Esophagus squamous epithelium (tissue), 5 donors: Measurements from ENCODE around the gene SCARB1. TPM values are rescaled to one million over a fixed set of nuclear protein-coding genes. Genes with fewer than 3 reads are reported as not detected.

Source experiments
- DNase-seq: peaks from one replicate; lab custom pipeline; 2025; lab: John Stamatoyannopoulos, UW
- H3K27ac ChIP-seq, 4 donors: fragments of 200-600 bp; sonication (generic); one replicate each; pipeline ENCODE4 v1.5.1; 2016 to 2019; ENCODE audit warnings: mild to moderate bottlenecking in 1 of 4
- H3K27me3 ChIP-seq, 4 donors: fragments of 200-600 bp; sonication (generic); 1 replicate in 3 of 4; 2 replicates in 1 of 4; pipeline versions ENCODE4 v1.5.1 to v1.6.0; 2017 to 2021; ENCODE audit warnings: antibody characterized with exemption in 1 of 4
- H3K36me3 ChIP-seq, 3 donors: fragments of 200-600 bp; sonication (generic); one replicate each; pipeline ENCODE4 v1.5.1; 2016 to 2019
- H3K4me1 ChIP-seq, 3 donors: fragments of 200-600 bp; sonication (generic); one replicate each; pipeline ENCODE4 v1.5.1; 2017 to 2019
- H3K4me3 ChIP-seq, 4 donors: fragments of 200-600 bp; sonication (generic); 1 replicate in 3 of 4; 2 replicates in 1 of 4; pipeline ENCODE4 v1.5.1; 2016 to 2019; ENCODE audit warnings: mild to moderate bottlenecking in 2 of 4, moderate library complexity in 1 of 4
- H3K9me3 ChIP-seq, 3 donors: fragments of 200-600 bp; sonication (generic); one replicate each; pipeline ENCODE4 v1.5.1; 2016 to 2019
- POLR2A ChIP-seq, 4 donors: fragments of 450-650 bp; IDR thresholded peaks; one replicate each; pipeline ENCODE4 v1.6.1; 2017; ENCODE audit warnings: antibody characterized with exemption in 4 of 4, mild to moderate bottlenecking in 4 of 4, moderate library complexity in 3 of 4
- WGBS, 2 donors: methylation state at CpG; one replicate each; pipeline ENCODE4 v1.1.5; 2018; 5-methylcytosine and 5-hydroxymethylcytosine counted together
- intact Hi-C: fragments of 100-400 bp; cut with DNase I; formaldehyde crosslinking; loops from one replicate; pipeline ENCODE4 v1.15.0; 2022
- total RNA-seq, 4 donors: library from RNA; depleted of rRNA; stranded (reverse); fragments of >200 nt; gene quantifications; one replicate each; pipeline ENCODE4 v1.1.0, GENCODE V29; 2016
- TF ChIP-seq, protein P1 (sequence below), 6 experiments: fragments of 450-650 bp in 4 of 6; fragments of 200-600 bp in 2 of 6; sonication (generic) in 2 of 6; IDR thresholded peaks; one replicate each; pipeline ENCODE4 v1.5.1; 2016 to 2019; ENCODE audit warnings: antibody characterized with exemption in 6 of 6, mild to moderate bottlenecking in 4 of 6, moderate library complexity in 4 of 6
- donor health status: DM: yes; HTN: yes; CAD: no.

The SCARB1 gene
- total RNA-seq, 4 donors from 2014 or later: 7.1 to 9.5 (median 8.8) TPM

DNA sequence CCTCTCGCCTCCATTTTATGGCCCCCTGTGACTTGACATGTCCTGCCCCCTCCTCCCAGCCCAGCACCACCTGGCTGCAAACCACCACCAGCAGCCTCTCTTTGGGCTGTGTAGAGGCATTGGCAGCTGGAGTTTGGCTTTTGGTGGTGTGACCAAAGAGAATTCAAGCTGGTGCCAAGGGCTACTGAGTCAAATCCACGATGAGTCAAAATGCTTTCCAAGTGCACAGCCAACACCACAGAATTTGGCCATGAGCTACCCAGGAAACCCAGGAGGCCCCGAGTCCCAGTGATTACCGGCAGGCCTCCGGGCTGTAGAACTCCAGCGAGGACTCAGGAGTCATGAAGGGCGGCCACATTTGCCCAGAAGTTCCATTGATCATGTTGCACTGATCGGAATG is 53.8 kb downstream of the SCARB1 start:
- Histone ChIP-seq H3K4me1 (no peaks in the 10 kb centered on the region), H3K4me3 (no peak overlapping the region), H3K27ac (no peak overlapping the region), H3K36me3 (peaks cover 0 to 55% (median 0%) of the 10 kb centered on the region in 3 donors), H3K27me3 (no peaks in the 10 kb centered on the region), H3K9me3 (no peaks in the 10 kb centered on the region)
- DNase-seq: no peak
- TF ChIP-seq, protein P1, sequence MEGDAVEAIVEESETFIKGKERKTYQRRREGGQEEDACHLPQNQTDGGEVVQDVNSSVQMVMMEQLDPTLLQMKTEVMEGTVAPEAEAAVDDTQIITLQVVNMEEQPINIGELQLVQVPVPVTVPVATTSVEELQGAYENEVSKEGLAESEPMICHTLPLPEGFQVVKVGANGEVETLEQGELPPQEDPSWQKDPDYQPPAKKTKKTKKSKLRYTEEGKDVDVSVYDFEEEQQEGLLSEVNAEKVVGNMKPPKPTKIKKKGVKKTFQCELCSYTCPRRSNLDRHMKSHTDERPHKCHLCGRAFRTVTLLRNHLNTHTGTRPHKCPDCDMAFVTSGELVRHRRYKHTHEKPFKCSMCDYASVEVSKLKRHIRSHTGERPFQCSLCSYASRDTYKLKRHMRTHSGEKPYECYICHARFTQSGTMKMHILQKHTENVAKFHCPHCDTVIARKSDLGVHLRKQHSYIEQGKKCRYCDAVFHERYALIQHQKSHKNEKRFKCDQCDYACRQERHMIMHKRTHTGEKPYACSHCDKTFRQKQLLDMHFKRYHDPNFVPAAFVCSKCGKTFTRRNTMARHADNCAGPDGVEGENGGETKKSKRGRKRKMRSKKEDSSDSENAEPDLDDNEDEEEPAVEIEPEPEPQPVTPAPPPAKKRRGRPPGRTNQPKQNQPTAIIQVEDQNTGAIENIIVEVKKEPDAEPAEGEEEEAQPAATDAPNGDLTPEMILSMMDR (IDR thresholded peaks at IDR 0.05): no peak
- TF ChIP-seq POLR2A (IDR thresholded peaks at IDR 0.05): no peak
- intact Hi-C loops: no loop called here
- WGBS, 2 donors: 86 to 89% methylated on average over 1 to 7 of the region's 8 CpGs

DNA sequence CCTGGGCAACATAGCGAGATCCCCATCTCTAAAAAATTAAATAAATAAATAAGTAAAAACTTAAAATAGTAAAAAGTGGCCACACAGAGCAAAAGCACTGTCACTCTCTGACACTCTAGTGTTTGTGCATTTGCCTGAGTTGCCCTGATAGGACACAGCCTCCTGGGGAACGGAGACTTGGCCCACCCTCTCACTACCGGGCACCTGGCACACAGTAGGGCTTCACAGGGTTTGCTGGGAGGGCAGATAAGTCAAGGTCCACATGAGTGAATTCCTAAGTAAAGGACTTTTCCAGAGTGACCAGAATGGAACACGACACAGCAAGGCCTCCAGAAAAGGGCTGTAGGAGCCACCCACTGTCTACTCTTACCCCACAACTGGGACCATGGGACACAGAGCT is 54.3 kb downstream of the SCARB1 start:
- WGBS, 2 donors: 96 to 98% methylated on average over 4 of the region's 4 CpGs
- peaks cover 0 to 50% (median 0%) of the 10 kb centered on the region in 3 donors for H3K36me3 ChIP-seq

DNA sequence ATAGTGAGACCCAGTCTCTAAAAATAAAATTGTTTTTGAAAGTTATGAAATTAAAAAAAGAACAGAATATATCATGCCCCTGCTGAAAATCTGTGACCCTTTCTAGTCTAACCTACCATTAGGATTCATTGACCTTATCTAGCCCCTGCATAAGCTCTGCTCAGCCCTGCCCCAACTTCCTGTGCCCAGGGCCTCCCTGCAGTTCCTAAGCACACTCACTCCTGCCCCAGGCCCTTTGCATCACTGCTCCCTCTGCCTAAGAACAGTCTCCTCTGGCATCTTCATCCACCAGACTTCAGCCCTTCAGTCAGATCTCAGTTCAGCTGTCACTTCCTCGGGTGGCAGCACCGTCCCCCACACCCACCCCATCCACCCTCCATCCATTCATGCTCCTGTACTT is 55.4 kb downstream of the SCARB1 start:
- H3K36me3 ChIP-seq: peaks cover 0 to 39% (median 0%) of the 10 kb centered on the region in 3 donors
- H3K27me3 ChIP-seq: no peaks in the 10 kb centered on the region
- H3K4me1 ChIP-seq: peaks cover 4 to 13% (median 12%) of the 10 kb centered on the region in 3 donors
- no peak for TF ChIP-seq POLR2A (IDR thresholded peaks at IDR 0.05)
- TF ChIP-seq, protein P1 (IDR thresholded peaks at IDR 0.05): no peak
- 48 to 84% methylated on average over 2 of the region's 2 CpGs for WGBS, 2 donors
- H3K27ac ChIP-seq: no peak overlapping the region
- H3K9me3 ChIP-seq: no peaks in the 10 kb centered on the region
- intact Hi-C loops: no loop called here
- no peak overlapping the region for H3K4me3 ChIP-seq
- DNase-seq: no peak

More for the DNA sequence above, 54.3 kb downstream of the SCARB1 start:
- H3K4me1 ChIP-seq: peaks cover 3 to 5% (median 3%) of the 10 kb centered on the region in 3 donors
- DNase-seq: no peak
- H3K4me3 ChIP-seq: no peak overlapping the region
- TF ChIP-seq POLR2A (IDR thresholded peaks at IDR 0.05): no peak
- TF ChIP-seq, protein P1 (IDR thresholded peaks at IDR 0.05): no peak
- intact Hi-C loops: no loop called here
- no peaks in the 10 kb centered on the region for H3K9me3 ChIP-seq
- no peaks in the 10 kb centered on the region for H3K27me3 ChIP-seq
- H3K27ac ChIP-seq: no peak overlapping the region

DNA sequence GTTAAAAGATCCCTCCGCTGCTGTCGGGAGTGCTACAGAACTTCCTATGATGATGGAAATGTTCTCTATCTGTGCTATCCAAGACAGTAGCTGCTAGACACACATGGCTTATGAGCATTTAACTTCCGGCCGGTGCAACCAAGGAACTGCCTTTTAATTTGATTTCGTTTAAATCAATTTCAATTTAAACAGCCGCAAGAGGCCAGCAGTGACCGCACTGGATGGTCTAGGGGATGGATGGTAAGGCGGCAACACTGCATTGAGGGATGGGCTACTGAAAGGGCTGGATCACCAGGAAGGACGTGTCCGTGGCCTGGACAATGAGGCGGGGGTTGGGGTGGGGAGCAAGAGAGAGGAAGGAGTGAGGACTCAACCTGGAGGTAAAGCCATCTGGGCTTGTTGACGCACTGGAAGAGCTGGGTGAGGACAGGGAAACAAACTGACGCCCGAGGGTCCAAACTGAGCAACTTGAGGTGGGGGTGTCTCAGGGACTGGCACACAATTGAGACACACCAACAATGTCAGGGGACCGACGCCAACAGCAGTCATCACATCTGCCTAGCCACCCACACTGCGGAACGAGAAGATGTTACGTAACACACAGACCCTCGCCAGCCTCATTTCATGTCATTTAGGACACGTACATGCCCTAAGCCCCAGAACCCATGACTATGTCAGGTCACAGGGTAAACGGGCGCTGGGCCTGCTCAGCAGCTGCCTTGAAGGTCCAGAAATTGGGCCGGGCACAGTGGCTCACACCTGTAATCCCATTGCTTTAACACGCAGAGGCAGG is 57.6 kb downstream of the SCARB1 start:
- no peaks in the 10 kb centered on the region for H3K9me3 ChIP-seq
- WGBS, 2 donors: 87 to 88% methylated on average over 22 to 23 of the region's 25 CpGs
- no peaks in the 10 kb centered on the region for H3K27me3 ChIP-seq
- TF ChIP-seq, protein P1 (IDR thresholded peaks at IDR 0.05): no peak
- TF ChIP-seq POLR2A (IDR thresholded peaks at IDR 0.05): no peak
- DNase-seq: no peak
- peaks cover 0 to 26% (median 0%) of the 10 kb centered on the region in 3 donors for H3K36me3 ChIP-seq
- peaks cover 4 to 19% (median 12%) of the 10 kb centered on the region in 3 donors for H3K4me1 ChIP-seq
- intact Hi-C loops: no loop called here
- H3K27ac ChIP-seq: no peak overlapping the region
- no peak overlapping the region for H3K4me3 ChIP-seq

DNA sequence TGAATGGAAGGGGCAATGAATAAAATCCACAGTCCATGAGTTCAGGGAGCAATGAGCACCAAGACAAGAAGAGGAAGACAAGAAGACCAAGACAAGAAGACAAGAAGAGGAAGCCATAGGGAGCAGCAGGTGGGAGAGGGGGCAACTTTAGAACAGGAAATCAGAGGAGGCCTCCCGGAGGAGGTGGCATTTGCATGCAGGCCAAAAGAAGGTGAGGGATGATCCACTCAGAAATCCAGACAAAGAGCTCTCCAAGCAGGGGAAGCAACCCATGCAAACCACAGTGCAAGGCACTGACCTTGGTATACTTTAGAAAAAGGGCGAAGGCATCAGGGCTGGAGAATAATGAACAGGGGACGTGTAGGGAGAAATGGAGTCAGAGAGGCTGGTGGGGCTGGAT is 58.6 kb downstream of the SCARB1 start:
- intact Hi-C loops: no loop called here
- peaks cover 0 to 31% (median 0%) of the 10 kb centered on the region in 3 donors for H3K36me3 ChIP-seq
- H3K9me3 ChIP-seq: no peaks in the 10 kb centered on the region
- TF ChIP-seq, protein P1 (IDR thresholded peaks at IDR 0.05): no peak
- TF ChIP-seq POLR2A (IDR thresholded peaks at IDR 0.05): no peak
- no peak for DNase-seq
- H3K27ac ChIP-seq: no peak overlapping the region
- WGBS, 2 donors: 86 to 98% methylated on average over 3 of the region's 3 CpGs
- no peak overlapping the region for H3K4me3 ChIP-seq
- peaks cover 4 to 19% (median 12%) of the 10 kb centered on the region in 3 donors for H3K4me1 ChIP-seq
- no peaks in the 10 kb centered on the region for H3K27me3 ChIP-seq
